Measurements from ENCODE around the gene SMIM27.

Gene SMIM27

DNA sequence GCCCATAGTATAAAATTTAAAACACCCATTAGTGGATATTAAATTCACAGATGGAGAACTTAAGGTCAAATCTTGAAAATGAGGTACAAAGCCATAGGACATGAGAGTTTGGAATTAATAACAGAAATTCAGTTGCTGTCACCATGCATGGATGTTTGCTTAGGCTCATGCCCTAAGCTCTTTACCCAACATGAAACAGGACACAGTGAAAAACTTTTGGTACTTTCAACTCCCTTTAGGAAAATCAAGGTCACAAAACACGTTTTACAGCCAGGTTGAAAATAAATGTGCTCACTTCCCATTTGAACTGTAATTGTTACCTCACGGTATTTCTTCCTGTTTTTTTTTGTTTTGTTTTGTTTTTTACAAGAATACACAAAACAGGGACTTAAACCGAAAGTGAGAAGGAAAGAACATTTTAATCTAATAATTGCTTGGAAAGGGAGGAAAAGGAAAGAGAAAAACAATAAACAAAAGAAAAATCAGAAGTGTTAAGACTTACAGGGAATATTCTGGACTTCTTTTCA, 6.3 kb downstream of the SMIM27 start:
- peak; percentile 74 for DNase-seq

DNA sequence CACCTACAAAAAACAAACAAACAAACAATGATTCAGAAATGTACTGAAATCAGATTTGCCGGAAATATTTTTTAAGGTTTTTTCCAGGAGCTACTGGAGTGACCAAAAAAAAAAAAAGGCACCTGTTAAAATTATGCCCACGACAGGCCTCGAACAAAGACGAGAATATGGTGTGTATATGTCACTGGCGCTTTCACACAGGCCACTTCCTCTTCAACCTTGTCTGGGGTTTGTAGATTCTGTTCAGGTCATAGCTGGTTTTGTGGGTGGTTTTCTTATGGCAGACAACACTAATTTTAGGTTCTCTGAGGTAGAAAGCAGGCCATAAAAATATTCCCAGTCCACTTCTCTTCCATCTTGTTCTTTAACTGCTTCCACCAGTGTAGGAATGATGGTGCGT, 13.8 kb downstream of the SMIM27 start:
- DNase-seq, result no peak

DNA sequence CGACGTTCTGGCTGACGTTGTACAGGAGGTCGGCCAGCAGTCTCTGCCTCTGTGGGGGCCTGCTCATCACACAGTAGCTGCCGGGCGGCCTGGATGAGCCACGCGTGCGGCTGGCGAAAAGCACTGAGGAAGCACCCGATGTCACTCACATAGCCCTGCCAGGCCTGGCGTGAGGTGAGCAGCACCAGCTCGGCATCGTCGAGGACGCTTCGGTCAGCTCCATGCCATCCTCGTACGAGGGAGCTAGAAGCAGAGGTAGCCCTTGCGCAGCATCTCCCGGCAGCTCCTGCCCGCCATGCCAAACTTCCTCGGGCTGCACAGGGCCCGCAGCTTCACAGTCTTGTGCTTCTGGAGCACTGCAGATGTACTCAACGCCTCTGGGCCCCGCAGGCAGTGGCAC, 14.6 kb downstream of the SMIM27 start:
- no peak for DNase-seq

DNA sequence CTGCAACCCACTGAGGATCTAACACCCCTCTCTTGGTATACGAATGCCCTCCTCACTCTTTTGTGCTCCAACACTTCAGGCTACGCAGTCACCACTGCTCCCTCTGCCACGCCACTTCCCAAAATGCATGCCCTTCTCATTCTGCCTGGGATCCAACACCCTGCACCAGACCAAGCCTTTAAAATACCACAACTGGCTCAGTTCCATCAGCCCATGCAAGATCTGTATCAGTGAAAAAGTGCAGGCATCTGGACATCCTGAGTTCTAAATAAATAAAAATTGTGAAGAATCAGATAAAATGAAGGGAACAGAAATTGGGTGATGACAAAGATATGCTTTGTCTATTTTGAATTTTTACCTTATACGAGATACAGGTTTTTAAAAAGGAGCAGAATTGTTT, 18.1 kb downstream of the SMIM27 start:
- DNase-seq, result no peak

- DNase-seq, result peak; percentile 80
These were observed 20.1 kb downstream of the SMIM27 start for GRCh38 chr9:32571969-32572899.

GRCh38 chr9:32572900-32573523, 20.9 kb downstream of the SMIM27 start, which contains the start of gene NDUFB6:
Gene NDUFB6, minus strand, starts transcription at chr9:32573159. Its CDS starts 99 bp downstream, at chr9:32573060.
- DNase-seq, result peak; percentile 94

- peak; percentile 84 for DNase-seq
These were observed 21.7 kb downstream of the SMIM27 start for GRCh38 chr9:32573821-32574220.

DNA sequence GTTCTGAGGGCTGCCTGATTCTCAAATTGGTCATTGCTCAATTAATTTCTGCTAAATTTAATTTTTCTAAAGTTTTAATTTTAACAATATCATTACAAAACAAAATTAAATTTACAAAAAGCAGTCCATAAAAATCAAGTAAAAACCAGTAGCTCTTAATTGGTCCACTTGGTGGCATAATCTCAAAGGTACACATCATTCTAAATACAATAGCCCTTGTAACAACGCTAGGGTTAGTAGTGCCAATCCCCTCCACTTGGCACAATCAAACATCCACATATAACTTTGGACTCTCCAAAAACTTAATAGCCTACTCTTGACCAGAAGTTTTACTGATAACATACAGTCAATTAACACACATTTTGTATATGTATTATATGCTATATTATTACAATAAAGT, 22.7 kb downstream of the SMIM27 start:
- no peak for DNase-seq

DNA sequence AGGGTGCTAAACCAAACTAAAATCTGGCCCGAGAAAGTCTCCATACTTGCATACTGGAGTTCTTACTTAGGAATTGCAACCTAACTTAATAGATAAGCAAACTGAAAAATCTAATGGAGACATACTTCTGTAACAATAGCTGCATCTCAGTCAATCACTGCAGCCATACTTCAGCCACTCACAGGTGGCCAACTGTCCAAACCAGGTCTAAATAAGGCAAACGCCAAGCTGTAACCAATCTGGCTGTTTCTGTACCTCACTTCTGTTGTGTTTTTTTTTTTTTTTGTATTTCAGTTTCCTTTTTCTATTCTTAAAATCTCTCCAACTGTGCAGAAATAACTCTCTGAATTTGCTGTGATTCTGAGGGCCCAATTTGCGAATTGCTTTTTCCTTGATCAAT, 25.2 kb downstream of the SMIM27 start:
- no peak for DNase-seq

DNA sequence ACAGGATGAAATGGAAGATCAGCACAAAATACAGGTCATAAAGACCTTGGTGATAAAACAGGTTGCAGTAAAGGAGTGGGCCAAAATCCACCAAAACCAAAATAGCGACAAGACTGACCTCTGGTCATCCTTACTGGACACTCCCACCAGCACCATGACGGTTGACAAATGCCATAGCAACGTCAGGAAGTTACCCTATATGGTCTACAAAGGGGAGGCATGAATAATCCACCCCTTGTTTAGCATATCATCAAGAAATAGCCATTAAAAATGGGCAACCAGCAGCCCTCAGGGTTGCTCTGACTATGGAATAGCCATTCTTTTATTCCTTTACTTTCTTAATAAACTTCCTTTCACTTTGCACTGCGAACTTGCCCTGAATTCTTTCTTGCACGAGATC, 26.8 kb downstream of the SMIM27 start:
- no peak for DNase-seq

DNA sequence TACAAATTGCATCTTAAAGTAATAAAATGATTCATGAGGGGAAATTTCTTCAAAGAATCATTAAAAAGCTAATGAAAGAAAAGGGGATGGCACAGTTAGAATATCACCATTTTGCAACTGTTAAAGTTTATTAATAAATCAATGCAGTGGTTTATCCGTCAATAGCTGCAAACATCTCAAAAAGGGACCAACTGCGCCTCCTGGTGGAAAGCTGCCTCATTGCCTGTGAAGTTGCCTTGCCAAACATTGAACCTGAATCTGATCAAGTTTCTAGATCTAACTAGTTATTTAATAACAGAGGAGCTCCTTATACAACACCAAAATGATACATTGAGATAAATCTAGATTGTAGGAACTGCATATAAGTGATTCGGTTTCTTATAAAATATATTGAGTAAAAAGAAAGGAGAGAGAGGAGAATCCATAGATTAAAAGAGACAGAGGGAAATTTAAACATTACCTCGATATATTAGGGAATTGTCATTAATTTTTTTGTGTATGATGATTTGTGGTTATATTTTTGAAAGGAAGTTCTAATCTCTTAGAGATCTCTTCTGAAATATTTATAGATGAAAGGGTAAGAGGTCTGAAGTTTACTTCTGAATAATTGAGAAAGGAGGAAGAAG, 27.7 kb downstream of the SMIM27 start:
- DNase-seq, result peak; percentile 68

GRCh38 chr9:32580631-32581300, 28.6 kb downstream of the SMIM27 start:
- no peak for DNase-seq

DNA sequence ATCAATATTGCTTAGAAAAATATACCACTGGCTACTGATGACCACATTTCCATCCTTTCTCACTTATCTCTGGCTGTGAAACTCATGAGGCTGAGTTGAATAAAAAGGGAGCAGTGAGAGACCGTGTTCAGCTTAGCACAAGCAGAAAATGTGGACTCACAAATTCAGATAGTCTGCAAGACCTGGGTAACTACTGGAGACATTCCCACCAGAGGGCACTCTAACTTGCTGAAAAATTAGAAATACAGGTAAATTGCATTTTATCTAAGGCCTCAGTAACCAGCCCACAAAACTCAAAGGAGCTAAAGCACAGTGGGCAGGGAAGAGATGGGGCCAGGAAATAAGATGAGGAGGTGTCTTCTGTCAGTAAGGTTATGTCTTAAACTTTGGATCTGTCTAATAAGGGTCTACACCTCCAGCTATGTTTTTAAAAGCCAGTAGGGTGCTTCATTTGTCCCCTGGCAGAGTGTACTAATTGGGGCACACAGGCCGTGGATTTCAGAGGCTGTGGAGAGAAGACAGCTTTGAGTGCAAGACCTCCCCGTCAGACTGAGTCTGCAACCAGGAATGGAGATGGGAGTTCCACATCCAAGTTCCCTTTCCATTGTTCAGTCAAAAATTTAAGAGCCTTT, 29.5 kb downstream of the SMIM27 start:
- peak; percentile 55 for DNase-seq

DNA sequence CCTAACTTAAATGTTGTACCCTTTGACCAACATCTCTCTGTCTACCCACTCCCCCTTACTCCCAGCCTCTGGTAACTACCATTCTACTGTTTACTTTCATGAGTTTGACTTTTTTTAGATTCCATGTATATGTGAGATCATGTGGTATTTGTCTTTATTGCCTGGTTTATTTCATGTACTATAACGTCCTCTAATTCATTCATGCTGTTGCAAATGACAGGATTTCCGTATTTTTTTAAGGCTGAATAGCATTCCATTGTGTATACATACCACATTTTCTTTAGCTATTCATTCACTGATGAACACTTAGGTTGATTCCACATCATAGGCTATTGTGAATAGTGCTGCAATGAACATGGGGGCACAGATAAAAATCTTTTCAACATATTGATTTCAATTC, 32.7 kb downstream of the SMIM27 start:
- no peak for DNase-seq

DNA sequence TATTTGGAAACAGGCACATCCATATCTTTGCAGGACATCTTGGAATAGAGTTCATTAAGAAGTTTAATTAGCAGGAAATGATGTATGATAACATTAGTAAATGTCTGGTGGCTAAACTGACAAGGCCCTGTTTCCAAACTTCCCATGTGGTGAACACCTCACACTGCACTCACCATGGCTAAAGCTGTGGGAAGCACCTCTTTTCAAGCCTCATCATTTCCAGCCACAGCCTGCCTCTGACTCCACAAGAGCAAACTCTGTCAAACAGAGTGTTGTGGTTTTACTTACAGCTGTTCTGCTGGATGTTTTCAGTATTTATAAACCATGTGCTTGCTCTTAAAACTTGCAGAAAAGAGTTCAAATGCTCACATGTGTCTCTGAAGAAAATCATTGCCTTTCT, 35.8 kb downstream of the SMIM27 start:
- DNase-seq, result peak; percentile 39

DNA sequence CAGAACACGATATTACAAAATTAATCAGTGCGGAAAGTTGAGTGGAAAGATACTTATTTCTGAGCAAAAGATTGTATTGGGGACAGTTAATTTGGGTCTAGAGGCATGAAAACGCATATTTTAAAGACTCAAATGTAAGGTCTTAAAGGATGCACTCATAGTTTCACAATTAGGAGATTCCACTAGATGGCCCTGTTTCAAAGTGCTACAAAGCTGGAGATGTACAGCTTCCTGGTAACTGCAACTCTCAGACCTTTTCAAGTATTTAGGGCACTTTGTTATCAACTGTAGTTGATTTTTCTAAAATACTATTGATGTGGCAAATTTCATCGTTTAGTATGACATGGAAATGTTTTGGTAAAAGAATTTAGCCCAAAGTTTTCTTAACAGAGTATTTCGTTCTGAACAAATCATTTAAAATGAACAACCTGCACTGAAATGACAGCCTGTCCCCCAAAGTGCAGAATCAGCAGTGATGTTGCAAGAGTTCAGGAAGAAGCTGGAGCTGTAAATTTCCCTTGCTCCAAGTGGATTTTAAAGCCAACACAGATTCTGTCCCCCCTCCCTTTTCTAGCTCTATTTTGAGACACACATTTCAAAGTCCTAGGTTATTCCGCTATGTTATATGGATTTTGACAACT, 37.1 kb downstream of the SMIM27 start:
- peak; percentile 72 for DNase-seq

DNA sequence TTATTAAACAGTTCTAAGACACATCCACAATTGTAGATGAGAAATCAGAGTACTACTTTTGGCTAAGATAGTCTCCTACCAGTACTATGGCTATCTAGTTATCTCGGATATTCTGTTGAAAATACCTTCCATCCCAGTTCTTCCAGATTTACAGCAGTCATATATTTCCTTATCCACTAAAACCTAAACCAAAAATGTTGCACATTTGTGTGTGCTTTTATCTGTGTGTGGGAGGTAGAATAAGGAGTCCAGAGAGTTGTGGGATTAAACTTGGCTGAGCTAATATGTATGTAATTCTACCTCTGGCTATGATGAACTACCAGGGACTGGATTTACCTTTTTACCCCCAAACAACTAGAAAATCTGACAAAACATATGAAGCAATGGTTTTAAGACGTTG, 38.3 kb downstream of the SMIM27 start:
- DNase-seq, result no peak

- no peak for DNase-seq
These were observed 38.8 kb downstream of the SMIM27 start for GRCh38 chr9:32590898-32591297.

DNA sequence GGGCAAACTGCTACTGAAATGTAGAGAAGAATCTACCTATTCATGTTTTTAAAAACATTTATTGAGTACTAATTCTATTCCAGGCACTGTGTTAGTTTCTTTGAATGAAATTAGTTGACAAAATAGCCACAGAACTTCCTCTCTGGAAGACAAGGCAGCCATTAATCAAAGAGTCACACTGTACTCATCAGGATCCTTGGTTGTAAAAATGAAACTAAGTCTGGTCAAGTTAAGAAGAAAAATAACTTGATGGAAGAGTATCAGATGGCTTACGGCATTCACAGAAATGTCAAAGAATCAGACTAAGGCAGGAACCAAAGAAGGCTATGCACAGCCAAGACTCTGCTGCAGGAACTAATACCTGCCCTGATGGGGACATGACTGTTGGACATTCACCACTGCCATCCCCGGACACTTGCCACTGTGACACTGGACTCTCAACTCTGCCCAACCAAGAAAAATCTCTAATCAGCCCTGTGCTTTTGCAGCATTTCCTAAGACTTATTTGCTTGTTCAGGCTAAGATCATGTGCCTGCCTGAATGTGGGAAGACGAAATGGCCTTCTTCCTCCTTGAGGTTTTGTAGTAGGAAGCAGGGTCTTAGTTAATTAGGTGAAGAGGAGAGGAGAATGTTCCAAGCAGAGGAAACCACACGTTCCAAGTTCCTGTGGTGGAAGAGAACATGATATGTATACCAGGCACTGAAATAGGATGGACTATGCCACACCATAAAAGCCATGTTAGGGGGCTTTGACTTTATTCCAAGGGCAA, 44.2 kb downstream of the SMIM27 start:
- DNase-seq, result peak; percentile 70

GRCh38 chr9:32596936-32597335, 44.8 kb downstream of the SMIM27 start:
- no peak for DNase-seq

DNA sequence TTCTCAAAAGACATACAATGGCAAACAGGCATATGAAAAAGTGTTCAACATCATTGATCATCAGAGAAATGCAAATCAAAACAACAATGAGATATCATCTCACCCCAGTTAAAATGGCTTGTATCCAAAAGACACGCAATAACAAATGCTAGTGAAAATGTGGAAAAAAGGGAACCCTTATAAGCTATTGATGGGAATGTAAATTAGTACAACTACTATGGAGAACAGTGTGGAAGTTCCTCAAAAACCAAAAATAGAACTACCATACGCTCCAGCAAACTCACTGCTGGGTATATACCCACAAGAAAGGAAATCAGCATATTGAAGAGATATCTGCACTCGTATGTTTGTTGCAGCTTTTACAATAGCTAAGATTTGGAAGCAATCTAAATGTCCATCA, 46.9 kb downstream of the SMIM27 start:
- peak; percentile 28 for DNase-seq

All from inflammatory macrophage treated with lipopolysaccharide for 4 hours (primary cell).